Measurements from ENCODE around the gene RGS18. TPM values are rescaled to one million over a fixed set of nuclear protein-coding genes. Genes with fewer than 3 reads are reported as not detected.

The RGS18 gene
- total and polyA plus RNA-seq, 10 donors: 5.5 to 84.7 (median 39.2) TPM

DNA sequence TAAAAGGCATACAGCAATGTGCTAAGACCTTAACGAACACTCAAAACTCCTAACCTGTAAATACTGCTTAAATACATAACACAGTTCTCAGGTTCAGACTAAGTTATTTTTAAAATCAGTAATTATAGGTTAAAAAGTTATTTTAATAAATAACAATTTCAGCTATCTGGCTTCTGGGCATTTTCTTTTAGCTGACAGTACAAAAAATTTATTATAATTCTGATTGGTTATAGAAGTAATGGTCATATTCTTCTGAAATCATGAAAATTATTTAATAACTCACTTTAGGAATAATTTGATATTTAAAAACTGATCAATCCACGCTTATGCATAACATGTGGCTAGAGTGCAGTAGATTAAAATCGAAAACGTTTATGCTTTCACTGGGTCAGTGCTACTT lies 10.7 kb downstream of the RGS18 start:
- H3K4me1 ChIP-seq: peaks cover 0 to 56% (median 23%) of the 10 kb centered on the region in 6 donors
- WGBS, 5 donors: 63 to 78% (median 68%) methylated on average over 4 of the region's 4 CpGs
- H3K9me3 ChIP-seq: peaks cover 0 to 13% (median 10%) of the 10 kb centered on the region in 8 donors
- no peaks in the 10 kb centered on the region for H3K27me3 ChIP-seq (replicated peaks in 1 of 7)
- TF ChIP-seq POLR2A (IDR thresholded peaks at IDR 0.05) (no peak), POLR2AphosphoS5 (IDR thresholded peaks at IDR 0.05) (no peak), CTCF (IDR thresholded peaks at IDR 0.05 in 8 of 11, conservative IDR thresholded peaks at IDR 0.05 in 3 of 11) (no peak)
- no peak for DNase-seq
- intact Hi-C loops (cut with DNase I; ENCODE audit: low total_unique reads): no loop called here
- H3K36me3 ChIP-seq: no peaks in the 10 kb centered on the region
- no peak overlapping the region for H3K4me3 ChIP-seq
- peak overlapping the region in 5 of 8 donors; percentile 65 to 78 (median 78) for H3K27ac ChIP-seq

DNA sequence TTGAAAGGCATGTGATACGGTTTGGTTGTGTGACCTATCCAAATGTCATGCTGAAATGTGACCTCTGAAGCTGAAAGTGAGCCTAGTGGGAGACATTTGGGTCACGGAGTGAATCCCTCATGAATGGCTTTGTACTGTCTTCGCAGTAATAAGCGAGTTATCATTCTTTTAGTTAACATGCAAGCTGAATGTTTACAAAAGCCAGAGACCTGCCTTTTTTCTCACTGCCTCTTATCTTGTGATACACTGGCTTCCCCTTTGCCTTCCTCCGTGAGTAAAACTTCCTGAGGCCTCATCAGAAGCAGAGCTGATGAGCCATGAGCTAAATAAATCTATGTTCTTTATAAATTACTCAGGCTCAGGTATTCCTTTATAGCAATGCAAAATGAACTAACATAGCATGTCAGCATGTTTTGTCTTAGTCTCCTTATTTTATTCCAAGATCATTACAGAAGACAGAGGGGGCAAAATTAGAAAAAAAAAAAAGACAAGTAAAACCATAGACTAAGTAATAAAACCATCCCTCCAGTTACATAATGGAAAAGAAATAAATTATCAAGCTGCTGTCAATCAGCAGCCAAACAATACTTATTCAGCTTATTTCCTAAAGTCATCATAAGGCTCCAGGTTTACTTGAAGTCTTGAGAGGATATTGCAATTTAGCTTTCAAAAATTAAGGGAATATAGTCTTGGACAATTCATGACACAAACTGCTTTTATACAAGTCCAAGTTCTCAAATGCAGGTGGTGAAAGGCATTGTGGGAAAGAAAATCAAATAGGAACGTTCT lies 12.1 kb downstream of the RGS18 start:
- intact Hi-C loops (cut with DNase I; ENCODE audit: low total_unique reads): no loop called here
- Histone ChIP-seq H3K9me3 (peaks cover 0 to 7% (median 1%) of the 10 kb centered on the region in 8 donors), H3K27me3 (replicated peaks in 1 of 7) (no peaks in the 10 kb centered on the region), H3K4me1 (peaks cover 0 to 56% (median 23%) of the 10 kb centered on the region in 6 donors), H3K27ac (peak overlapping the region; percentile 4 to 78 (median 65)), H3K36me3 (no peaks in the 10 kb centered on the region), H3K4me3 (no peak overlapping the region)
- DNase-seq: no peak
- WGBS, 5 donors: 20 to 27% (median 24%) methylated on average over 6 of the region's 6 CpGs
- no peak for TF ChIP-seq CTCF (IDR thresholded peaks at IDR 0.05 in 8 of 11, conservative IDR thresholded peaks at IDR 0.05 in 3 of 11)
- TF ChIP-seq POLR2AphosphoS5 (IDR thresholded peaks at IDR 0.05): no peak
- no peak for TF ChIP-seq POLR2A (IDR thresholded peaks at IDR 0.05)

GRCh38 chr1:192171123-192171522 lies 12.9 kb downstream of the RGS18 start:
- 75 to 82% (median 79%) methylated on average over 3 of the region's 3 CpGs for WGBS, 5 donors
- Histone ChIP-seq H3K27me3 (replicated peaks in 1 of 7) (no peaks in the 10 kb centered on the region), H3K9me3 (no peaks in the 10 kb centered on the region), H3K4me1 (peaks cover 0 to 62% (median 29%) of the 10 kb centered on the region in 6 donors), H3K27ac (peak overlapping the region in 6 of 8 donors; percentile 4 to 78 (median 72)), H3K4me3 (no peak overlapping the region), H3K36me3 (no peaks in the 10 kb centered on the region)
- DNase-seq: no peak
- TF ChIP-seq POLR2A (IDR thresholded peaks at IDR 0.05): no peak
- no peak for TF ChIP-seq CTCF (IDR thresholded peaks at IDR 0.05 in 8 of 11, conservative IDR thresholded peaks at IDR 0.05 in 3 of 11)
- no peak for TF ChIP-seq POLR2AphosphoS5 (IDR thresholded peaks at IDR 0.05)
- intact Hi-C loops (cut with DNase I; ENCODE audit: low total_unique reads): no loop called here

DNA sequence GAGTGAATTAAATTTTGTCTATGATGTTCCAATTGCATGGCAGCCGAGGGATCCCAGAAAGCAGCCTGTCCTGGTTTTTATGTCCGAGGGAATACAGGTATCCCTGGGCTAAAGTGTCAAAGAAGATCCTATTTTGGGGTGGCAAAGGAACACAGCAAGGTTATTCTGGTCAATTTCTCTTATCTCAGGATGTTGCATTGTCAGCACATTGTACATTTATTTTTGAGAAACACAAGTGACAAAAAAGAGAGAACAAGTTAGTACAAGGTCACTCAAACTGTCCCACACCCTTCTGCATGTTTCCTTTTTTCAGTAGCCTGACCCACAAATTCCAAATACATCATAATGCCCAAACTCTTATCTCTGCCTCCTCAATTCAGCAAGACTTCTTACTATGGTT lies 17.7 kb downstream of the RGS18 start:
- no peak for DNase-seq
- Histone ChIP-seq H3K4me3 (no peak overlapping the region), H3K9me3 (no peaks in the 10 kb centered on the region), H3K4me1 (peaks cover 0 to 24% (median 7%) of the 10 kb centered on the region in 6 donors), H3K27me3 (replicated peaks in 1 of 7) (no peaks in the 10 kb centered on the region), H3K27ac (peak overlapping the region in 6 of 8 donors; percentile 21 to 58 (median 46)), H3K36me3 (peaks cover 0 to 9% (median 0%) of the 10 kb centered on the region in 6 donors)
- intact Hi-C loops (cut with DNase I; ENCODE audit: low total_unique reads): no loop called here
- TF ChIP-seq CTCF (IDR thresholded peaks at IDR 0.05 in 8 of 11, conservative IDR thresholded peaks at IDR 0.05 in 3 of 11): no peak
- TF ChIP-seq POLR2A (IDR thresholded peaks at IDR 0.05): no peak
- 53 to 69% (median 66%) methylated on average over 2 of the region's 2 CpGs for WGBS, 5 donors

All from spleen (tissue), 11 donors.